AG04450 (cell line): ENCODE data around the gene MAP3K10. TPM values are rescaled to one million over a fixed set of nuclear protein-coding genes. Genes with fewer than 3 reads are reported as not detected.

Experiments
- CTCF ChIA-PET: fragments of 300-600, 350-600 bp; formaldehyde crosslinking; extraction: SDS; loops from one replicate; lab custom pipeline; 2022; ENCODE audit warnings: antibody characterized with exemption, inconsistent platforms; lab: Charles Lee
- POLR2A ChIA-PET: fragments of 350-600 bp; formaldehyde crosslinking; extraction: SDS; loops from one replicate; lab custom pipeline; 2021; ENCODE audit warnings: antibody characterized with exemption, inconsistent platforms; lab: Yijun Ruan, JAX
- DNase-seq: peaks from one replicate; pipeline ENCODE4 v3.0.0-alpha.2; 2011; ENCODE audit warnings: low read depth, low spot score
- H3K27ac ChIP-seq: one replicate; pipeline ENCODE4 v1.5.1; 2012; ENCODE audit warnings: low read depth, low read length, control low read depth
- H3K27me3 ChIP-seq: one replicate; pipeline ENCODE4 v1.6.0; 2012; ENCODE audit warnings: low read length; ENCODE audit not compliant: control insufficient read depth, insufficient read depth
- H3K4me3 ChIP-seq: 2 replicates; pipeline ENCODE4 v1.5.1; 2011; ENCODE audit warnings: mild to moderate bottlenecking, low read depth, low read length, control low read depth
- H3K9me3 ChIP-seq: 2 replicates; pipeline ENCODE4 v1.5.1; 2012; ENCODE audit warnings: low read length; ENCODE audit not compliant: control insufficient read depth, insufficient read depth
- CTCF ChIP-seq: IDR thresholded peaks from 2 replicates; pipeline ENCODE4 v1.5.1; 2011; ENCODE audit warnings: low read depth, low read length, control low read depth, inconsistent platforms
- polyA plus RNA-seq: library from polyadenylated mRNA; depleted of rRNA; stranded (reverse); fragments of >200 nt; gene quantifications from 2 replicates; pipeline ENCODE4 v1.2.3, GENCODE V29; 2011

The MAP3K10 gene
- polyA plus RNA-seq, 1 experiment = 2.0 TPM

GRCh38 chr19:40150170-40150569, 41.1 kb upstream of the MAP3K10 start:
- ChIA-PET CTCF (interaction anchor here (1.4 kb wide), 1 partner anchor 10 kb away, joined by 6 read pairs; no protein-coding TSS in a partner anchor), POLR2A (no interaction called here)
- DNase-seq = no peak
- no peak for TF ChIP-seq CTCF
- Histone ChIP-seq H3K27me3 (peaks cover 2% of the 10 kb centered on the region), H3K4me3 (no peak overlapping the region), H3K27ac (no peak overlapping the region), H3K9me3 (no peaks in the 10 kb centered on the region)

GRCh38 chr19:40154121-40154680, 37.0 kb upstream of the MAP3K10 start:
- Histone ChIP-seq H3K27ac (no peak overlapping the region), H3K9me3 (no peaks in the 10 kb centered on the region), H3K27me3 (peaks cover 2% of the 10 kb centered on the region), H3K4me3 (no peak overlapping the region)
- POLR2A ChIA-PET = no interaction called here
- TF ChIP-seq CTCF = no peak
- CTCF ChIA-PET = interaction anchor here (0.7 to 0.9 kb wide), 2 partner anchors 15 to 66 kb away, joined by 3 read pairs; no protein-coding TSS in a partner anchor
- no peak for DNase-seq

DNA sequence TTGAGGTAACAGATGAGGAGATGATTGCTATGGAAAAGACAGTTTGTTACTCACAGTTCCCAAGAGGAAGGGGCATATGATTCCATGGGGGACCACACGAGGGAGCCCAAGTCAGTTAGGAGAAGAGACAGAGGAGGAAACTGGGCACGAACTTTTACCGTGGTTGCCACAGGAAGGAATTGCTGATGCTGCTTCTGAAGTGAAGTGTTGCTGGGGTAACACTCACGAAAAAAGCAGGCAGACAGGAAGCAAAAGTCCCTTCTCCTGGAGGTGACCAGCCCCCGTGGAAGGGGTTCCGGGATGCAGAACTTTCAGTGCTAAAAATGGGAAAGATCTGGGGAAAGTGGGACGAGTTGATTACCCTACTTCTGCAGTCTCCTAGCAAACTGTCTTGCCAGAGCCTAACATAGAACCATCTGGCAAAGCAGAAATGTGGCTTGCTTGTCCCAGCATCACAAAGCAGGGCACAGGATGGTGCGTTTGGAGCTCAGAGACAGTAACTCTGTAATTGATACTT, 35.4 kb upstream of the MAP3K10 start:
- peak; percentile 51 for TF ChIP-seq CTCF
- no peak for DNase-seq
- CTCF ChIA-PET = interaction anchor here (1.0 to 1.8 kb wide), 2 partner anchors 10 to 14 kb away, joined by 3 to 9 read pairs; no protein-coding TSS in a partner anchor
- H3K27ac ChIP-seq = no peak overlapping the region
- POLR2A ChIA-PET = no interaction called here
- H3K27me3 ChIP-seq = peaks cover 2% of the 10 kb centered on the region
- no peak overlapping the region for H3K4me3 ChIP-seq
- no peaks in the 10 kb centered on the region for H3K9me3 ChIP-seq

DNA sequence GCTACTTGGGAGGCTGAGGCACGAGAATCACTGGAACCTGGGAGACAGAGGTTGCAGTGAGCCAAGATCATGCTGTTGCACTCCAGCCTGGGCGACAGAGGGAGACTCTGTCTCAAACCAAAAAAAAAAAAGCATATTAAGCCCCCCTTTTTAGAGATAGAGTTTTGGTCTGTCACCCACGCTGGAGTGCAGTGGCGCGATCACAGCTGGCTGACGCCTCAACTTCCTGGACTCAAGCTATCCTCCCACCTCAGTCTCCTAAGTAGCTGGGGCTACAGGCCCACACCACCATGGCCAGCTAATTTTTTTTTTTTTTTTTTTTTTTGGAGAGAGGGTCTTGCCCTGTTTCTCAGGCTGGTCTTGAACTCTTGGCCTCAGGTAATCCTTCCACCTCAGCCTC, 34.2 kb upstream of the MAP3K10 start:
- CTCF ChIA-PET = interaction anchor here (1.0 to 1.8 kb wide), 3 partner anchors 8 to 17 kb away, joined by 3 to 9 read pairs (median 3); no protein-coding TSS in a partner anchor
- no peak overlapping the region for H3K4me3 ChIP-seq
- DNase-seq = no peak
- H3K27ac ChIP-seq = no peak overlapping the region
- TF ChIP-seq CTCF = no peak
- POLR2A ChIA-PET = interaction anchor here (0.6 kb wide), 1 partner anchor 19 kb away, joined by 6 read pairs; no protein-coding TSS in a partner anchor
- H3K27me3 ChIP-seq = peaks cover 2% of the 10 kb centered on the region
- H3K9me3 ChIP-seq = no peaks in the 10 kb centered on the region

DNA sequence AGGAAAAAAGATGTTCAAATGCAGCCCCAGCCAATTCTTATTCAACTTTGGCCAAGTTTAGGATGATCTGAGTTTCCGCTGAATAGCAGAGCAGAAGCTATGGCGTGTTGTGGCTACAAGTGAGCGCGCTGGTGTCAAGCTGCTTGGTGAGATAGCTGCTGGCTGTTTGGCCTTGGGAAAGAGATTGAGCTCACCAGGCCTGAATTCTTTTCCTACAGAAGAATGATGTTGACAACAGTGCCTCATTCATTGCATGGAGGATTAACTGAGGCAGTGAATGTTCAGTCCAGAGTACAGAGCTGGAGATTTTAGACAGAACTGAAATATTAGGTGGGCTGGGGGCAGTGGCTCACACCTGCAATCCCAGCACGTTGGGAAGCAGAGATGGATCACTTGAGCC, 31.5 kb upstream of the MAP3K10 start:
- DNase-seq = no peak
- no peaks in the 10 kb centered on the region for H3K9me3 ChIP-seq
- H3K27ac ChIP-seq = no peak overlapping the region
- H3K27me3 ChIP-seq = no peaks in the 10 kb centered on the region
- TF ChIP-seq CTCF = no peak
- no peak overlapping the region for H3K4me3 ChIP-seq
- ChIA-PET POLR2A (no interaction called here), CTCF (no interaction called here)
